ENCODE measurements around the gene AP1S1. TPM values are rescaled to one million over a fixed set of nuclear protein-coding genes. Genes with fewer than 3 reads are reported as not detected.
"Not testable (repeated sequence)": the region's sequence is repeated elsewhere in the genome, so short reads cannot be mapped to it uniquely, and the experiment has no call there.

AP1S1 gene
- total and polyA plus RNA-seq, 12 donors, result 7.8 to 33.1 (median 11.4) TPM

GRCh38 chr7:101198476-101198875 is 44.2 kb downstream of the AP1S1 start:
- no peak for ATAC-seq
- Histone ChIP-seq H3K27me3 (peaks cover 25 to 85% (median 80%) of the 10 kb centered on the region in 7 donors), H3K4me3 (no peak overlapping the region), H3K36me3 (no peaks in the 10 kb centered on the region), H3K9me3 (no peaks in the 10 kb centered on the region), H3K27ac (no peak overlapping the region), H3K4me1 (peaks cover 4 to 14% (median 9%) of the 10 kb centered on the region in 9 donors)
- DNase-seq, result no peak
- intact Hi-C loops (cut with DNase I), result loop anchor here in 2 of 10 donors (10.0 kb wide), 1 partner anchor 86 kb away; no protein-coding TSS in a partner anchor
- WGBS, 2 donors, result 51 to 60% methylated on average over 14 of the region's 14 CpGs
- TF ChIP-seq, protein P1, sequence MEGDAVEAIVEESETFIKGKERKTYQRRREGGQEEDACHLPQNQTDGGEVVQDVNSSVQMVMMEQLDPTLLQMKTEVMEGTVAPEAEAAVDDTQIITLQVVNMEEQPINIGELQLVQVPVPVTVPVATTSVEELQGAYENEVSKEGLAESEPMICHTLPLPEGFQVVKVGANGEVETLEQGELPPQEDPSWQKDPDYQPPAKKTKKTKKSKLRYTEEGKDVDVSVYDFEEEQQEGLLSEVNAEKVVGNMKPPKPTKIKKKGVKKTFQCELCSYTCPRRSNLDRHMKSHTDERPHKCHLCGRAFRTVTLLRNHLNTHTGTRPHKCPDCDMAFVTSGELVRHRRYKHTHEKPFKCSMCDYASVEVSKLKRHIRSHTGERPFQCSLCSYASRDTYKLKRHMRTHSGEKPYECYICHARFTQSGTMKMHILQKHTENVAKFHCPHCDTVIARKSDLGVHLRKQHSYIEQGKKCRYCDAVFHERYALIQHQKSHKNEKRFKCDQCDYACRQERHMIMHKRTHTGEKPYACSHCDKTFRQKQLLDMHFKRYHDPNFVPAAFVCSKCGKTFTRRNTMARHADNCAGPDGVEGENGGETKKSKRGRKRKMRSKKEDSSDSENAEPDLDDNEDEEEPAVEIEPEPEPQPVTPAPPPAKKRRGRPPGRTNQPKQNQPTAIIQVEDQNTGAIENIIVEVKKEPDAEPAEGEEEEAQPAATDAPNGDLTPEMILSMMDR (IDR thresholded peaks at IDR 0.05), result no peak

DNA sequence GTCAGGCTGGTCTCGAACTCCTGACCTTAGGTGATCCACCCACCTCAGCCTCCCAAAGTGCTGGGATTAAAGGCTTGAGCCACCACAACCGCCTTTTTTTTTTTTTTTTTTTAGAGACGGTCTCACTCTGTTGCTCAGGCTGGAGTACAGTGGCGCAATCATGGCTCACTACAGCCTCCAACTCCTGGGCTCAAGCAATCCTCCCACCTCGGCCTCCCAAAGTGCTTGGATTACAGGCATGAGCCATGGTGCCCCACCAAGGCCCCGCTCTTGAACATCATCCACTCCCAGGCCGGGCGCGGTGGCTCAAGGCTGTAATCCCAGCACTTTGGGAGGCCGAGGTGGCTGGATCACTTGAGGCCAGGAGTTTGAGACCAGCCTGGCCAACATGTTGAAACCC is 45.2 kb downstream of the AP1S1 start:
- ATAC-seq, DNase-seq, H3K4me3 ChIP-seq, H3K36me3 ChIP-seq, H3K9me3 ChIP-seq, H3K27ac ChIP-seq: not testable (repeated sequence)
- Histone ChIP-seq H3K4me1 (peaks cover 4 to 22% (median 9%) of the 10 kb centered on the region in 9 donors), H3K27me3 (peaks cover 25 to 87% (median 81%) of the 10 kb centered on the region in 7 donors)
- whole genome bisulfite sequencing, 2 donors, result 93 to 94% methylated on average over 10 of the region's 10 CpGs
- intact Hi-C loops (cut with DNase I), result loop anchor here in 2 of 10 donors (10.0 kb wide), 1 partner anchor 85 kb away; no protein-coding TSS in a partner anchor

DNA sequence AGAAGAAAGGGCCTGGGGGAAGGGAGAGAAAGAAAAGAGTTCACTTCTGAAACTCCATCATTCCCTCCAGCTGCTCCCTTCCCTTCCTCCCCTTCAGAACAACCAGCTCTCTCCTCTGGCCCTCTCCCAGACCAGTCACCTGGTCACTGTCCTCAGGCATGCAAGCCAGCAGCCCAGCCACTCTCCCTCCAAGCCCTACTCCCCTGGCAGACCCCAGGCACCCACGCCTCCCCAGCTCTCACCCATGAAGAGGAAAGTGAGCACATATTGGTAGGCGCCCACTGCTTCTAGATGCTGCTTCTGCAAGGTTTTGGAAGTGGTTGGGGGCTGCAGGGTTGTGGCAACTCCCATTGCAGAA is 46.2 kb downstream of the AP1S1 start:
- 77 to 89% methylated on average over 2 of the region's 2 CpGs for WGBS, 2 donors
- no peaks in the 10 kb centered on the region for H3K9me3 ChIP-seq
- ATAC-seq, result no peak
- TF ChIP-seq, protein P1 (IDR thresholded peaks at IDR 0.05), result no peak
- H3K4me3 ChIP-seq, result no peak overlapping the region
- peaks cover 4 to 27% (median 9%) of the 10 kb centered on the region in 9 donors for H3K4me1 ChIP-seq
- H3K36me3 ChIP-seq, result no peaks in the 10 kb centered on the region
- intact Hi-C loops (cut with DNase I), result no loop called here
- DNase-seq, result no peak
- peaks cover 25 to 81% (median 77%) of the 10 kb centered on the region in 7 donors for H3K27me3 ChIP-seq
- H3K27ac ChIP-seq, result no peak overlapping the region

DNA sequence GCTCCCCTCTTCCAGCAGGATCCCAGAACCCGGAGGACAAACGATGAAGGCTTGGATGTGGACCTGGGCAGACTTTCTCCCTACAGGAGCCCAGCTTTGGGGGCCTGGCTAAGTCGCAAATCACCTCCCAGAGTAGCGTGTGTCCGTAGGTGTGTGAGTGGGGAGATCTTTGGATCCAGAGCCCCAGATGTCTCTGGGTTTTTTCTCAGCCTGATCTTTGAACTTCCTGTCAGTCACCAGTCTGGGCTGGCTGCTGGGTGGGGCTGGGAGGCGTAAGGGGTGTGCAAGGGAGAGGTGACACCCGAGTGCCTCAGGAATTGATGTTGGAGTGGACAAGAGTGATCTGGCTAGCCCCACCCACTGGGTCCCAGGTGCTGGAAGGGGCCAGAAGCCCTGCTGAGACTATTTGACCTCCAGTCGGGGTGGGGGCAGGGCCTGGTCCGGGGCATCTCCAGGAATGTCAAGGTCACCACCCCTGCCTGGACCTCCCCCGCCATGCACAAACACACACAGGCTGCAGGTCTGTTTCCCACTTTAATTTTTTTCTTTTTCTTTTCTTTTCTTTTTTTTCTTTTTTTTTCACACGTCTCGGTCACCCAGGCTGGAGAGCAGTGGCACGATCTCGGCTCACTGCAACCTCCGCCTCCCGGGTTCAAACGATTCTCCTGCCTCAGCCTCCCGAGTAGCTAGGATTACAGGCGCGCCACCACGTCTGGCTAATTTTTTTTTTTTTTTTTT is 46.8 kb downstream of the AP1S1 start, which contains the start of gene MOGAT3:
MOGAT3 (minus strand) TSS at position 175 of the 738 bp plus-strand sequence. CDS start 182 bp downstream, outside the sequence.
- no peaks in the 10 kb centered on the region for H3K9me3 ChIP-seq

More for the DNA sequence above, 46.8 kb downstream of the AP1S1 start, which contains the start of gene MOGAT3:
- H3K27me3 ChIP-seq, result peaks cover 25 to 76% (median 71%) of the 10 kb centered on the region in 7 donors
- WGBS, 2 donors, result 28 to 29% methylated on average over 21 of the region's 21 CpGs
- peak in 1 of 8 donors; percentile 21 for ATAC-seq
- peak within 1 kb of the TSS in 5 of 10 donors; percentile 6 to 30 (median 20) for H3K4me3 ChIP-seq
- peaks cover 4 to 27% (median 9%) of the 10 kb centered on the region in 9 donors for H3K4me1 ChIP-seq
- intact Hi-C loops (cut with DNase I), result no loop called here
- peaks cover 0 to 5% (median 0%) of the 10 kb centered on the region in 9 donors for H3K36me3 ChIP-seq
- no peak within 1 kb of the TSS for H3K27ac ChIP-seq
- DNase-seq, result no peak
- TF ChIP-seq, protein P1 (IDR thresholded peaks at IDR 0.05), result no peak
